GM15510 (cell line): ENCODE results near the gene GJA5.

Source experiments
- POLR2A ChIP-seq: IDR thresholded peaks from 3 replicates; pipeline ENCODE4 v1.6.1; 2011; ENCODE audit warnings: borderline replicate concordance; ENCODE audit not compliant: insufficient read length; ENCODE audit errors: extremely low read depth

GJA5 gene

DNA sequence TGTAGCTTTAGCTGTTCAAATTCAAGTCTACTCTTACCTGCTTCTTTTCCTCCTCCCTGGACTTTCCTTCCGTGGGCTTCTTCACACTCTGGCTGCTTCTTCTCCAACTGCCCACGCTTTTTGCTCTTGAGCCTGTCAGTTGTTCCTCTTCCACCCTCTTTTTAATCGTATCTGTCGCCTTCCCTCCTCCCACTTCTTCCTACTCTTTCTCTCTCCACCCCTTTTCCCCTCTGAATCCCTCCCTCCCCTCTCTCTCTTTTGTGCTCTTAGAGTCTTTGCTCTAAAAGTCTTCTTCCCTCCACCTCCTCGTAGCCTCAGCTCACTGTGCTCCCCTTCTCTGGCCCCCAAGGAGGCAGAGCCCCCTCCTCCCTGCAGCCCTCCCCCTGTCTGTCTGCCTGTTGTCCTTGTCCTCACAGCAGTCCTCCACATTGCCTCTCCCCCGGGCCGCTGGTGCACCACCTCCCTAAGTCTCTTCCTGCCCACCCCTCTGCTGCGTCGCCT lies 12.9 kb upstream of the GJA5 start:
- TF ChIP-seq POLR2A, result no peak

DNA sequence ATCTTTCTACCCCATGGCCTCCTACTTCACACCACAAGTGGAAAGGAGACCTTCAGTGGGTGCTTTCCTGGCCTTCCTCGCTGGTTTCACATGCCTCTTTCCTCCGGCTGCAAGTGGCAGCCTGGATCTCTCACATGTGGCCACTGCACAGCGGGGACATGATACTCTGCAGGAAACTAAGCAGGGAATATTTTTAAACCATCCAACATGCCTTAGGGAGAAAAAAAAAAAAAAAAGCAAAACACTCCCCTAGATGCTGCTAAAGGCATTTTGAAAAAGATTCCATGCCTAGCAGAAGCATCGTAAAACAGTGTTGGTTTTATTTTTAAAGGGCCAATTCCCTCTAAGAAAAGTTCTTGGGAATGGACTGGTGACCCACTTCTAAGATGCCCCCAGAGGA lies 12.2 kb upstream of the GJA5 start:
- TF ChIP-seq POLR2A, result no peak

DNA sequence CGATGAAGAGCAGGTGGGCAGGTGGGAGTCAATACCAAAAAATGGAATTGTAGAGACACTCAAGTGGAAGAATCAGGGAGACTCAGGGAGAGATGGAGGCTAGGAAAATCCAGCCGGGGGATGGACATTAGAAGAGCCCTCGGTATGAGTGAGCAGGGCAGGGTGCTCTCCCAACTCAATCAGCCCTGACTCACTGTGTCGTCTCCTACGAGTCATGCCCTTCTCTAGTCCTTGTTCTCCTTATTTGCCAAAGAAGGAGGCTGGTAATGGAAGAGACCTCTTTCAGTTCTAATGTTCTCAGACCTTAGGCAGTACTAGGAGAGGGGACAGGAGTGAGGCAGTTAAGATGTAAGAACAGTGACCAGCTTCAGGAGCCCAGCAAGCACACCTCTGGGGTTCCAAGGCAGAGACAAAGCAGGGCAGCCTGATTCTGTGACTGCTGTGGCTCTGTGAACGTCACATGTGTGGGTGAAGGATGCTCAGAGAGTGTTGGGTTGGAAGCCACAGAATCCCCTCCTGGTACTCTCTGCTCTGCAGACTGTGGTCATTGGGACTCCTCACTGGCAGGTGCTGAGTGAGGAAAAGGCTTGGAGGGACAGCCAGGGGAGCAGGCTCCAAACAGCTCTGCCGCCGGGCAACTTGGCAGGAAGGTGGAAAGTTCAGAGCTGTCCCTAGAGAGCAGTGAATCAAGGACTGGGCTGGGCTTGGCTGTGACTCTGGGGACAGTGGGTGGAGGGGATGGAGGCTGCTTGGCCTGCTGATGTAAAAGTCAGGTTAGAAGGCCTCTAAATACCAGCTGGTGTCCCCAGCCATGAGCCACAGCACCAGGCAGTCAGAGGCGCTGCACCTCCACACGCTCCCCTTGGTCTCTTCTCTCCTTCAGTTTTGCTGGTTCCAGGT lies 11.1 kb upstream of the GJA5 start:
- no peak for TF ChIP-seq POLR2A

DNA sequence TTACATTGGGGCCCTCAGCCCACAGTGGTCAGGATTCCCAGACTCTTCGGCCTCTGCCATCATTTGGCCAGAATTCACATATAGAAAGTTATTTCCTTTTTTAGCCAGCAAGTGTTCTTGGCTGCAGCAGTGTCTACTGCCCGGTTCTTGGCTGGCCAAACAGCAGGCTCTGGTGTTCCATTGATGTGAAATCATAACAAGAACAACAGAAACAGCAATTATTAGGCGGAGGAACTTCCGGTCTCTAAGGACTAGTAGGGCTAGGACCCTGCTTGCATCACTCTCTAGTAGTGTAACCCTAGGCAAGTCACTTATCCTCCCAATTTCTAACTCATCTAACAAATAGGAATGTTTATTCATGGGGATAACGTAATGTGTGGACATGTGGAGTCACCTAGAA lies 8.7 kb upstream of the GJA5 start:
- no peak for TF ChIP-seq POLR2A

DNA sequence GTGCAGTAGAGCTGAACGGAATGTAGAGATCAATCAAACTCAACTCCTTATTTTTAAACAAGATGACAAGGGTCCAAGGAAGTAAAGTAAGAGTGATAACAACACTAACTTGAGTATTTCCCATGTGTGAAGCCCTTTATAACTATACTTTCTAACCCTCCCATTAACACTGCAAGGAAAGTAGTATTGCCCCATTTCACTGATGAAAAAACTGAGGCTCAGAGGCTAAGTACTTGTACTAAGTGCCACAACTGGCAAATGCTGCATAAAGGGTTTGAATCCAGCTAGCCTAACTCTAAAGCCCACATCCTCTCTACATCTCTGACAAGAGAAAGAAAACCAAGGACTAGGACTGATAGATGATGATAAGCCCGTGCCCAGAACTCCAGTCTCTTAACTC lies 8.2 kb upstream of the GJA5 start:
- no peak for TF ChIP-seq POLR2A

DNA sequence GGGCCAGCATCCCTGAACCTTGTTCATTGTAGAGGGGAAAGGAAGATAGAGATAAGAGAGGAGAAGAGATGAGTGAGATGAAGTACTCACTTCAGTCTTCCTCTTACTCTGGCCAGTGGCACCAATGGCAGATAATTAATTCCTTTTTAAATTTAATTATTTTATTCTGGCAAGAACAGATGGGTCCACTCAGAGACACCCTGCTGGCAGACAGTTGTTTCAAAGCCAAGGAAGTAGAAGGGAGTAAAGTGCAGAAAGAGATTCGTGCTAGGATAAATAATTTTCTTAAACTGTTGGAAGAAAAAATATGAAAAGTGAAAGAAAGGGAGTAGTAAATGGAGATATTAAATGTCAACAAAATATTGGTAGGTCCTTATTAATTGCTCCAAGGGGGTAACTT lies 7.7 kb upstream of the GJA5 start:
- no peak for TF ChIP-seq POLR2A

DNA sequence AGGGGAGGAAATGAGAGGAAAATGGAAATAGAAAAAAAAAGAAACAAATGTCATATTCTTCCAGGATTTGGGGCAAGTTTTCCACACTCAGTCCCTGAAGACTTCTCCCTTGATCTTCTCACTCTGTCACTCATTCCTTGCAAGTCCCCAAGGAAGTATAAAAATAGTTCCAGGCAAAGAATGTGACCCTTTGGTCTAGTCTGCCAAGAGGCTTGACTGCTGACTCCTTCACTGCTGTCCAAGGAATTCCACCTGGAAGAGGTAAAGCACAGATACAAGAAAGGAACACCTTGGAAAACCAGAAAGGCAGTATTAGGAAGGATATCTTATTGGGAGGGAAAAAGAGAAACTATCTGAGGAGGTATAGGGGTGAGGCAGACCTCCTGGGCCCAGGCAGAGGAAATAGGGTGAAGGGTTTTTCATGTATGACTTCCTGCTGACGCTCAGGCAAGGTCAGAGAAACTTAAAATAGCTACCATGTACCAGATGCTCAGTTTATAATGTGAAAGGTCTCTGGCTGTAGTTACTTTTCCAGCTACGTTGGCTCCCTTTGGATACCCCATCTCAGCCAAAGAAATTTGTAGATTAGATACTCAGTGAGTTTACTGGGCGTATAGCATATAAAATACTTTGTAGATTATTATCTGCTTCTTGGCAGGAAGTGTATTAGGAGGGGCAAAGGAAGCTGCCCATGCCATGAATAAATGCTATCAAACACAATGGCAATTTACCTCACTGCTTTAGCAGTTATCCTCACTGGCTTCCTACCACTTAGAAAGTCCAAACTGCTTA lies 2.0 kb upstream of the GJA5 start:
- no peak for TF ChIP-seq POLR2A

DNA sequence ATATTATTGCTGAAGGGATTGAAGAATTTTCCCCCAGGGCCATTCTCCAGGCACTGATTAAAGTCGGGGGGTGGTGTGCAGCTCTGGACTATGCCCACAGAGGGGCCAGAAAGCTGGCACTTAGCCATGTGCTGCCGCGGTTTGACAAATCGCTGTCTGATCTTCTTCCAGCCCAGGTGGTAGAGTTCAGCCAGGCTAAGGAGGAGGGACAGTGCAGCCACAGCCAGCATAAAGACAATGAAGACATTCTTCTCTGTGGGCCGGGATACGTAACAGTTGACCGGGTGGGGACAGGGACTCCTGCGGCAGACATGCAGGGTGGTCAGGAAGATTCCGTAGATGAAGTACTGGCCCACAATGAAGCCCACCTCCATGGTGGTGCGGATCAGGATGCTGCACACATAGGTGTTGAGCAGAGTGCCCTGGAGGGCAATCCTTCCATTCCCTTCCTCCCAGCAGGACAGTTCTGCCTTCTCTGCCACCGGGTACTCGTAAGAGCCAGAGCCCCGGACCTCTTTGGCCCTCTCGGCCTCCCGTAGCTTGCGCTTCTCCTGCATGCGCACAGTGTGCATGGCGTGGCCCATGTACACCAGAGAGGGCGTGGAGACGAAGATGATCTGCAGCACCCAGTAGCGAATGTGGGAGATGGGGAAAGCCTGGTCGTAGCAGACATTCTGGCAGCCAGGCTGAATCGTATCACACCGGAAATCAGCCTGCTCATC lies 1.9 kb downstream of the GJA5 start:
- no peak for TF ChIP-seq POLR2A

DNA sequence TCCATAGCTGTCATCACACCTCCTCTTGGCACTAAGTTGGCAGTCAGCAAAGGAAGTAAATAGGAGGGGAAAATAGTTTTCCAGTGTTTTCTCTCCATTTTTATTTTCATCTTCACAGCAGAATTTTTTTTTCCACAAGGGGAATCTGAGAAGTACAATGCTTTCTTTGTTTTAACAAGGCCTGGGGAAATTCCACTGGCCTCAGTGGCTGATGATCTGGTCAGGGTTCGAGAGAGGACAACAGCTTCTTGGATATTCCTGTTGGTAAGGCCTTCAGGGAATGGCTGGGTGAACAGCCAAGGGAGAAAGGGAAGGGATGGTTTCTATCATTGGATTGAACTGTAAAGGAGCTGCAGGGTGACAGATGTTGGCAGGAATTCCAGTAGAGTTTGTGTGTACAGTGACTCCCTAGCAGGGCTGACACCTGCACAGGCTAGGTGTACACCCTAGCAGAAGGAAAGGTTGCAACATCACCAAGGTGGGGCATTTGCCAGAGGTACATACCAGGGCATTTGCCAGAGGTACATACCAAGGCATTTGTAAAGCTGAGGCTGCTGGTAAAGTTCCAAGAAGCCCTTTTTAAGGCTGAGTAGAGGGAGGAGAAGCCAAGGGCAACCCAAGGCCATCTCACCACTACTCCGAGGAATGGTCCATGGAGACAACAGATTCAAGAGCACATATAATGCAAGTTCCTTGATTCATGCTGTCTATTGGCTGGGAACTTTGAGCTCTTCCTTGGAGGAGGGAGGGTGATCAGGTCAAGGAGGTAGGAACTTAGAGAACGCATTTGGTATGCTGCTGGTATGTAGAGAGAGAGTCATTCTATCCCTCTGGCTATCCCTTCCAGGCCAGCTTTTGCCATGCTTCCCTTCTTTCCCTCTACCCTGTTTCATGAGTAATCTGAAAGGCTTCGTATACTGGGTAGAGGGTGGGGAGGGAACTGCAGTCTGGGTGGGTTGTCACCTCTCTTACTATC lies 3.1 kb downstream of the GJA5 start:
- TF ChIP-seq POLR2A, result no peak

DNA sequence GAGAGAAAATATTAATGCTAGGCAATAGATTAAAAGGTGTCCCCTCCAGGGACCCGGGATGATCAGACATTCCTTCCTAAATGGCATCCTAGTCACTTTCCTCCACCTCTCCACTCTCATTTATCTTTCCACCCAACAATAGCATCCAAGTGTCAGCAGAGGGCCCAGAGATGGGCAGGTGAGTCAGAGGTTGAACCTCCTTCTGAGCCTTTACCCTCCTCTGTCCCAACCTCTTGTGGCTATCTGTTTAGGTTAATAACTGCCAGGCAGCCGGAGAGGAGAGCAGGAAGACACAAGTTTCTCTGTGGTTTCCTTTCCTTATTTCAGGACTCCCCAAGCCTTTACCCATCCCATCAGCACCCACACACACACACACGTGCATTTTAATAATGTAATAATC lies 4.1 kb downstream of the GJA5 start:
- no peak for TF ChIP-seq POLR2A

DNA sequence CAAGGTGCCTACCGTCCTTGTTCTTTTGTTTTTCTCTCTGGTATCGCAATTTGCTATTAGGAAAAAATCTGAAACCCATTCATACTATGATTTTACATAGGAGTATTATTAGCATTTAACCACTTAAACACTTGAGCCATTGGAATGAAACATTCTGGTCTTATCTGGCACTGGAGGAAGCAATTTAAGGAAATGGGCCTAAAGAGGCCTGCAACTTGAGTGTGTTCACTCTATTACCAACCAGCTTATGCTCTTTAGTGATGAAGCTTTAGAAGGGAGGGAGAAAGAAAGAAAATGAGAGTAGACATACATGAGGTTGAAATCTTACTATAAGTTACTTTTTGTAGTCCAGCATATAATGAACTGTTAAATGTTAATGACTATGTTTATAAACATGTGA lies 5.7 kb downstream of the GJA5 start:
- TF ChIP-seq POLR2A, result no peak

DNA sequence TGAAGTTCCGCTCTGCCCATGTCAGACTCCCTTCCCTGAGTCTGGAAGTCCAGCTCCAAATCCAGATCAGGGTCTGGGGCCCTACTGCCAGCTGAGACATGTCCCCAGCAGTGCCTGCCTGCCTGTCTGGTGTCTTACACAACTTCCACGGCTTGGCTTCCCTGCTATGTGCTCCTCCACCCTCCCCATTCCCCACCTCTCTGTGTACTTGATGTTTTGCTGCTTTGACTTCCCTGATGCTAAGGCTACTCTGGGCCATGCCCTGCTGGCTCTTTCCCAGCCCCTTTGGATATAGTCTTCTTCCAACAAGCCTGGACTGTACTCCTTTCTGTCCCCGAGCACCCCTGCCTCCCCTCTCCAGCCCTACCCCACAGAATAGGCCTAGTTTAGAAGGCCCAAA lies 7.3 kb downstream of the GJA5 start:
- no peak for TF ChIP-seq POLR2A

DNA sequence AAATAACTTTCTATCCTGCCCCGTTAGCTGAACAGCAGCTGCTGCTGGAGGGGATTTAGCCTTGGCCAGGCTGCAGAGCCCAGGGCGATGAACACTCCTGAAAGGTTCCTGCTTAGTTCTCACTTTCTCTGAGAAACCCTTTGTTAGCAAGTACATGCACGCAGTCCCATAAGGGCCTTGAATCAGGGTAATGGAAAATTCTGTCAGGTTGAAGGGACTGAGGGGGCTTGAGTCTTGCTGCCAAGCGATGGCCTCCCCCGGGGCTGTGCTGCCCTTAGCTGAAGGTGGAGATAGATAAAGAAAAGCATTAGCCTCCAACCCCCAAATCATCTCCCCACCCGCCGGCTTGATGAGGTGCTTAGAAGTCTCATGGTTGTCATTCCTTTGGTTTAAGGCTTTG lies 7.9 kb downstream of the GJA5 start:
- TF ChIP-seq POLR2A, result no peak

DNA sequence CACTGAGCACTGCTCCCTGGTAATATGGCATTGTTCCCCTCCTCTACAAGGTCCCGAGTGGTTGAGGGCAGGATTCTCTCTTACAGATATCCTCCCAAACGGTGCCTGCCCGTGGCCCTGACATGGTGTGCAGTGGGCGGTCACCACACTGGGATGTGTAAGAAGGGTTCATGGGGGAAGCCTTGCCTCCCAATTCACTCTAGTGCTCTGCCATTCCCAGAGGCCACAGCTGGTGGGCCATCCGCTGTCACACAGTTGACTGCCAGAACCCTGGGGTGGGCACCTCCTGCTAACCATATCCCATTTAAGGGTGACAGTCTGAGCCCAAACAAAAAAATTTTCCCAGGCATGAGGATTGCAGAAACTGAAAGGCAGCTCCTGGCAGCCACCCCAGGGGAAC lies 9.1 kb downstream of the GJA5 start:
- no peak for TF ChIP-seq POLR2A
